KMS-11 (cell line): ENCODE results near the gene IFI44L.

ENCODE experiments used
- H2AFZ ChIP-seq: fragments of 200-600 bp; sonication (generic); 2 replicates; pipeline ENCODE4 v1.6.1; 2016; ENCODE audit warnings: antibody characterized with exemption, mixed run types, low read depth
- H3K27ac ChIP-seq: fragments of 200-600 bp; sonication (generic); 2 replicates; pipeline ENCODE4 v1.6.1; 2016; ENCODE audit warnings: mild to moderate bottlenecking, mixed run types
- H3K27me3 ChIP-seq: fragments of 200-600 bp; sonication (generic); 2 replicates; pipeline ENCODE4 v1.6.1; 2017; ENCODE audit warnings: mild to moderate bottlenecking, low read depth, mixed run types, moderate library complexity; ENCODE audit not compliant: insufficient read depth
- H3K36me3 ChIP-seq: fragments of 200-600 bp; sonication (generic); 2 replicates; pipeline ENCODE4 v1.6.1; 2017; ENCODE audit warnings: mild to moderate bottlenecking, mixed run types; ENCODE audit not compliant: insufficient read depth
- H3K4me1 ChIP-seq: fragments of 200-600 bp; sonication (generic); 2 replicates; pipeline ENCODE4 v1.6.1; 2016; ENCODE audit warnings: mild to moderate bottlenecking, low read depth, mixed run types; ENCODE audit not compliant: poor library complexity, severe bottlenecking
- H3K4me2 ChIP-seq: fragments of 200-600 bp; sonication (generic); 2 replicates; pipeline ENCODE4 v1.7.0; 2016; ENCODE audit warnings: mild to moderate bottlenecking, mixed run types
- H3K4me3 ChIP-seq: fragments of 200-600 bp; sonication (generic); IDR thresholded peaks from 2 replicates; pipeline ENCODE4 v1.6.1; 2017; ENCODE audit warnings: low read depth, low read length, mixed read lengths; ENCODE audit not compliant: insufficient read depth
- H3K79me2 ChIP-seq: fragments of 200-600 bp; sonication (generic); 2 replicates; pipeline ENCODE4 v1.6.1; 2016; ENCODE audit warnings: low read depth, mixed run types; ENCODE audit not compliant: insufficient read depth
- H3K9ac ChIP-seq: fragments of 200-600 bp; sonication (generic); 2 replicates; pipeline ENCODE4 v1.6.1; 2016; ENCODE audit warnings: mild to moderate bottlenecking, mixed run types
- H4K20me1 ChIP-seq: fragments of 200-600 bp; sonication (generic); 2 replicates; pipeline ENCODE4 v1.6.1; 2016; ENCODE audit warnings: mild to moderate bottlenecking, mixed run types; ENCODE audit not compliant: insufficient read depth
- TF ChIP-seq, protein P1 (sequence below): fragments of 200-600 bp; sonication (generic); conservative IDR thresholded peaks from 2 replicates; pipeline ENCODE4 v1.6.1; 2017; ENCODE audit warnings: low read depth, mild to moderate bottlenecking, antibody characterized with exemption, low read length, moderate library complexity, mixed read lengths

The IFI44L gene

GRCh38 chr1:78672428-78672827 lies 52.2 kb downstream of the IFI44L start:
- TF ChIP-seq, protein P1, sequence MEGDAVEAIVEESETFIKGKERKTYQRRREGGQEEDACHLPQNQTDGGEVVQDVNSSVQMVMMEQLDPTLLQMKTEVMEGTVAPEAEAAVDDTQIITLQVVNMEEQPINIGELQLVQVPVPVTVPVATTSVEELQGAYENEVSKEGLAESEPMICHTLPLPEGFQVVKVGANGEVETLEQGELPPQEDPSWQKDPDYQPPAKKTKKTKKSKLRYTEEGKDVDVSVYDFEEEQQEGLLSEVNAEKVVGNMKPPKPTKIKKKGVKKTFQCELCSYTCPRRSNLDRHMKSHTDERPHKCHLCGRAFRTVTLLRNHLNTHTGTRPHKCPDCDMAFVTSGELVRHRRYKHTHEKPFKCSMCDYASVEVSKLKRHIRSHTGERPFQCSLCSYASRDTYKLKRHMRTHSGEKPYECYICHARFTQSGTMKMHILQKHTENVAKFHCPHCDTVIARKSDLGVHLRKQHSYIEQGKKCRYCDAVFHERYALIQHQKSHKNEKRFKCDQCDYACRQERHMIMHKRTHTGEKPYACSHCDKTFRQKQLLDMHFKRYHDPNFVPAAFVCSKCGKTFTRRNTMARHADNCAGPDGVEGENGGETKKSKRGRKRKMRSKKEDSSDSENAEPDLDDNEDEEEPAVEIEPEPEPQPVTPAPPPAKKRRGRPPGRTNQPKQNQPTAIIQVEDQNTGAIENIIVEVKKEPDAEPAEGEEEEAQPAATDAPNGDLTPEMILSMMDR: no peak
- Histone ChIP-seq H3K4me3 (no peak overlapping the region), H3K9ac (no peak overlapping the region), H3K36me3 (no peaks in the 10 kb centered on the region), H3K27me3 (no peaks in the 10 kb centered on the region), H3K79me2 (no peaks in the 10 kb centered on the region), H3K4me1 (no peaks in the 10 kb centered on the region), H3K27ac (no peak overlapping the region), H3K4me2 (no peak overlapping the region), H2AFZ (no peak overlapping the region), H4K20me1 (no peaks in the 10 kb centered on the region)

DNA sequence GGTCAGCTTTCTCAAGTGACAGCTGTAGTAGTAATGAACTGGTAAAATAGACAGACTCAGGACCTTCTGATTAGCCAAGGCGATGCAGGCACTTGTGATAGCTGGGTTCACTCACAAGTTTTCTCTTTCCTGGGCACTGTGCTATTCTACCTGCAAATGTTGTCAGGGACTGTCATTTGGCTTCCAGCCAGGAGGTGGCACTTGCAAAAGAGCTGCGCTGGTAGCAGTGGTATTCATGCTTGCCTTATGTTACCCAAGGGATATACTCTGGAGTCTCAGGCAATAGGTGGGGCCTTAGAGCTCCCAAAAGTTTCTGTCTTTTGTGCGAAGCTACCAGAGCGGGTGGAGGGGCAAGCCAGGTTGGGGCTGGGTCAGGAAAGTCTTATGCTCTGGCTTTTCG lies 52.9 kb downstream of the IFI44L start:
- Histone ChIP-seq H3K79me2 (no peaks in the 10 kb centered on the region), H3K36me3 (no peaks in the 10 kb centered on the region), H3K9ac (no peak overlapping the region), H3K27ac (no peak overlapping the region), H2AFZ (no peak overlapping the region), H3K27me3 (no peaks in the 10 kb centered on the region), H4K20me1 (no peaks in the 10 kb centered on the region), H3K4me1 (peaks cover 6% of the 10 kb centered on the region), H3K4me3 (no peak overlapping the region), H3K4me2 (no peak overlapping the region)
- TF ChIP-seq, protein P1: no peak

- H3K36me3 ChIP-seq: no peaks in the 10 kb centered on the region
- no peak overlapping the region for H2AFZ ChIP-seq
- no peak overlapping the region for H3K4me3 ChIP-seq
- no peaks in the 10 kb centered on the region for H3K79me2 ChIP-seq
- no peaks in the 10 kb centered on the region for H4K20me1 ChIP-seq
- TF ChIP-seq, protein P1: peak; percentile 79
- H3K27me3 ChIP-seq: no peaks in the 10 kb centered on the region
- H3K4me1 ChIP-seq: peaks cover 14% of the 10 kb centered on the region
- H3K27ac ChIP-seq: no peak overlapping the region
- no peak overlapping the region for H3K9ac ChIP-seq
- no peak overlapping the region for H3K4me2 ChIP-seq
These were observed 56.2 kb downstream of the IFI44L start for GRCh38 chr1:78676347-78676982.

GRCh38 chr1:78676993-78677392 lies 56.7 kb downstream of the IFI44L start:
- Histone ChIP-seq H4K20me1 (no peaks in the 10 kb centered on the region), H3K27ac (no peak overlapping the region), H3K9ac (no peak overlapping the region), H3K4me2 (no peak overlapping the region), H2AFZ (no peak overlapping the region), H3K36me3 (no peaks in the 10 kb centered on the region), H3K4me1 (peaks cover 14% of the 10 kb centered on the region), H3K4me3 (no peak overlapping the region), H3K27me3 (no peaks in the 10 kb centered on the region), H3K79me2 (no peaks in the 10 kb centered on the region)
- TF ChIP-seq, protein P1: no peak
